Testis (tissue), 2 donors: ENCODE results near the gene PABPC3.

Experiments used
- POLR2A ChIP-seq: fragments of 450-650 bp; IDR thresholded peaks from one replicate; pipeline ENCODE4 v1.6.1; 2017; ENCODE audit warnings: antibody characterized with exemption, mild to moderate bottlenecking, moderate library complexity
- TF ChIP-seq, protein P1 (sequence below), 3 experiments: fragments of 450-650 bp in 2 of 3; fragments of 200-600 bp in 1 of 3; sonication (generic) in 1 of 3; IDR thresholded peaks; one replicate each; pipeline ENCODE4 v1.5.1; 2016 to 2019; ENCODE audit warnings: antibody characterized with exemption in 3 of 3, mild to moderate bottlenecking in 2 of 3, moderate library complexity in 1 of 3

- TF ChIP-seq, protein P1, sequence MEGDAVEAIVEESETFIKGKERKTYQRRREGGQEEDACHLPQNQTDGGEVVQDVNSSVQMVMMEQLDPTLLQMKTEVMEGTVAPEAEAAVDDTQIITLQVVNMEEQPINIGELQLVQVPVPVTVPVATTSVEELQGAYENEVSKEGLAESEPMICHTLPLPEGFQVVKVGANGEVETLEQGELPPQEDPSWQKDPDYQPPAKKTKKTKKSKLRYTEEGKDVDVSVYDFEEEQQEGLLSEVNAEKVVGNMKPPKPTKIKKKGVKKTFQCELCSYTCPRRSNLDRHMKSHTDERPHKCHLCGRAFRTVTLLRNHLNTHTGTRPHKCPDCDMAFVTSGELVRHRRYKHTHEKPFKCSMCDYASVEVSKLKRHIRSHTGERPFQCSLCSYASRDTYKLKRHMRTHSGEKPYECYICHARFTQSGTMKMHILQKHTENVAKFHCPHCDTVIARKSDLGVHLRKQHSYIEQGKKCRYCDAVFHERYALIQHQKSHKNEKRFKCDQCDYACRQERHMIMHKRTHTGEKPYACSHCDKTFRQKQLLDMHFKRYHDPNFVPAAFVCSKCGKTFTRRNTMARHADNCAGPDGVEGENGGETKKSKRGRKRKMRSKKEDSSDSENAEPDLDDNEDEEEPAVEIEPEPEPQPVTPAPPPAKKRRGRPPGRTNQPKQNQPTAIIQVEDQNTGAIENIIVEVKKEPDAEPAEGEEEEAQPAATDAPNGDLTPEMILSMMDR (IDR thresholded peaks at IDR 0.05): no peak
- no peak for TF ChIP-seq POLR2A
These were observed 26.7 kb upstream of the PABPC3 start for GRCh38 chr13:25069236-25069635.
